Upper lobe of left lung (tissue), 4 donors: ENCODE data around the gene HYCC2.

Source experiments
- EP300 ChIP-seq, 4 donors: sonication (generic); formaldehyde crosslinking; IDR thresholded peaks; one replicate each; pipeline ENCODE4 v1.5.1; 2017; ENCODE audit warnings: antibody characterized with exemption in 4 of 4, control low read depth in 2 of 4
- POLR2A ChIP-seq, 4 donors: fragments of 450-650 bp; IDR thresholded peaks; one replicate each; pipeline ENCODE4 v1.5.1; 2016 to 2017; ENCODE audit warnings: antibody characterized with exemption in 4 of 4, mild to moderate bottlenecking in 2 of 4
- POLR2AphosphoS5 ChIP-seq, 2 donors: sonication (generic); formaldehyde crosslinking; IDR thresholded peaks; one replicate each; pipeline ENCODE4 v1.5.1; 2017; ENCODE audit warnings: antibody characterized with exemption in 2 of 2

- TF ChIP-seq POLR2AphosphoS5 (IDR thresholded peaks at IDR 0.05) (no peak), POLR2A (IDR thresholded peaks at IDR 0.05) (no peak), EP300 (IDR thresholded peaks at IDR 0.05) (no peak)
These were observed 42.9 kb upstream of the HYCC2 start for GRCh38 chr2:201114350-201114749.
